Neural cell (in vitro differentiated cells): ENCODE measurements around the gene SDCCAG8. TPM values are rescaled to one million over a fixed set of nuclear protein-coding genes. Genes with fewer than 3 reads are reported as not detected.

ENCODE experiments used
- H2AFZ ChIP-seq: fragments of 200-600, 300-800 bp; sonication (generic), shearing (Covaris generic); 2 replicates; pipeline ENCODE4 v1.6.0; 2014; ENCODE audit warnings: low read depth, mild to moderate bottlenecking, antibody characterized with exemption, low read length, moderate library complexity
- H3F3A ChIP-seq: fragments of 200-600 bp; shearing (Covaris generic); 2 replicates; pipeline ENCODE4 v1.6.1; 2016; ENCODE audit warnings: mild to moderate bottlenecking, moderate library complexity, mixed read lengths, antibody characterized with exemption, low read length; ENCODE audit not compliant: insufficient read depth, poor library complexity, severe bottlenecking
- H3K27ac ChIP-seq: fragments of 200-600, 300-800 bp; sonication (generic), shearing (Covaris generic); 2 replicates; pipeline ENCODE4 v1.5.1; 2014; ENCODE audit warnings: mild to moderate bottlenecking, low read length, moderate library complexity
- H3K27me3 ChIP-seq: fragments of 300-800, 200-600 bp; sonication (generic), shearing (Covaris generic); 2 replicates; pipeline ENCODE4 v1.6.0; 2014; ENCODE audit warnings: mild to moderate bottlenecking, low read depth, low read length, moderate library complexity; ENCODE audit not compliant: insufficient read depth
- H3K36me3 ChIP-seq: fragments of 300-800, 200-600 bp; sonication (generic), shearing (Covaris generic); 2 replicates; pipeline ENCODE4 v1.5.1; 2014; ENCODE audit warnings: mild to moderate bottlenecking, antibody characterized with exemption, low read length, moderate library complexity; ENCODE audit not compliant: insufficient read depth
- H3K4me2 ChIP-seq: fragments of 300-800, 200-600 bp; sonication (generic), shearing (Covaris generic); 2 replicates; pipeline ENCODE4 v1.6.0; 2014; ENCODE audit warnings: mild to moderate bottlenecking, low read length
- H3K4me3 ChIP-seq: fragments of 300-800, 200-600 bp; sonication (generic), shearing (Covaris generic); 2 replicates; pipeline ENCODE4 v1.5.1; 2014; ENCODE audit warnings: mild to moderate bottlenecking, low read length, moderate library complexity
- H3K79me2 ChIP-seq: fragments of 200-600 bp; shearing (Covaris generic); replicated peaks from 2 replicates; pipeline ENCODE4 v1.6.0; 2014; ENCODE audit warnings: mild to moderate bottlenecking, low read length, moderate library complexity; ENCODE audit not compliant: insufficient read depth
- H3K9ac ChIP-seq: fragments of 300-800, 200-600 bp; sonication (generic), shearing (Covaris generic); 2 replicates; pipeline ENCODE4 v1.6.1; 2016; ENCODE audit warnings: mild to moderate bottlenecking, low read length, mixed read lengths
- H3K9me2 ChIP-seq: fragments of 200-600 bp; shearing (Covaris generic); 2 replicates; pipeline ENCODE4 v1.6.1; 2016; ENCODE audit warnings: mild to moderate bottlenecking, low read length, mixed read lengths; ENCODE audit not compliant: insufficient read depth
- H3K9me3 ChIP-seq: fragments of 200-600, 300-800 bp; sonication (generic), shearing (Covaris generic); 2 replicates; pipeline ENCODE4 v1.6.1; 2016; ENCODE audit warnings: mild to moderate bottlenecking, mixed run types, low read length, moderate library complexity, mixed read lengths
- H4K20me1 ChIP-seq: fragments of 200-600 bp; shearing (Covaris generic); 2 replicates; pipeline ENCODE4 v1.6.1; 2016; ENCODE audit warnings: mild to moderate bottlenecking, mixed run types; ENCODE audit not compliant: insufficient read depth
- EP300 ChIP-seq: fragments of 450-650 bp; conservative IDR thresholded peaks from 2 replicates; pipeline ENCODE4 v1.6.1; 2014; ENCODE audit warnings: antibody characterized with exemption, mild to moderate bottlenecking, moderate library complexity; ENCODE audit not compliant: poor library complexity, severe bottlenecking
- EZH2 ChIP-seq: fragments of 200-600, 300-800 bp; shearing (Covaris generic), sonication (generic); IDR thresholded peaks from 2 replicates; pipeline ENCODE4 v1.6.1; 2014; ENCODE audit warnings: antibody characterized with exemption, low read length, borderline replicate concordance, mild to moderate bottlenecking; ENCODE audit not compliant: insufficient read depth, poor library complexity, severe bottlenecking
- MXI1 ChIP-seq: fragments of 450-650 bp; conservative IDR thresholded peaks from 2 replicates; pipeline ENCODE4 v1.6.1; 2014; ENCODE audit warnings: antibody characterized with exemption, mild to moderate bottlenecking; ENCODE audit not compliant: poor library complexity, severe bottlenecking
- POLR2AphosphoS5 ChIP-seq: IDR thresholded peaks from 2 replicates; pipeline ENCODE4 v1.6.1; 2012
- RAD21 ChIP-seq: fragments of 450-650 bp; conservative IDR thresholded peaks from 2 replicates; pipeline ENCODE4 v1.6.1; 2014; ENCODE audit warnings: antibody characterized with exemption, mild to moderate bottlenecking, moderate library complexity
- SMC3 ChIP-seq: fragments of 450-650 bp; conservative IDR thresholded peaks from 2 replicates; pipeline ENCODE4 v1.6.1; 2014; ENCODE audit warnings: antibody characterized with exemption, mild to moderate bottlenecking, moderate library complexity; ENCODE audit not compliant: poor library complexity
- TAF1 ChIP-seq: IDR thresholded peaks from 2 replicates; pipeline ENCODE4 v1.6.1; 2012; ENCODE audit warnings: low read depth
- polyA plus RNA-seq: library from polyadenylated mRNA; depleted of rRNA; stranded (reverse); fragments of >200 nt; gene quantifications from 2 replicates; pipeline ENCODE4 v1.2.3, GENCODE V29; 2014
- TF ChIP-seq, protein P1 (sequence below): fragments of 450-650 bp; IDR thresholded peaks from 2 replicates; pipeline ENCODE4 v1.5.1; 2014; ENCODE audit warnings: antibody characterized with exemption, mild to moderate bottlenecking, moderate library complexity; ENCODE audit not compliant: poor library complexity, severe bottlenecking
- TF ChIP-seq, protein P2 (sequence below): IDR thresholded peaks from 2 replicates; pipeline ENCODE4 v1.6.1; 2012; ENCODE audit warnings: borderline replicate concordance

The SDCCAG8 gene
- polyA plus RNA-seq, 1 donor from 2014 or later: 32.2 TPM

DNA sequence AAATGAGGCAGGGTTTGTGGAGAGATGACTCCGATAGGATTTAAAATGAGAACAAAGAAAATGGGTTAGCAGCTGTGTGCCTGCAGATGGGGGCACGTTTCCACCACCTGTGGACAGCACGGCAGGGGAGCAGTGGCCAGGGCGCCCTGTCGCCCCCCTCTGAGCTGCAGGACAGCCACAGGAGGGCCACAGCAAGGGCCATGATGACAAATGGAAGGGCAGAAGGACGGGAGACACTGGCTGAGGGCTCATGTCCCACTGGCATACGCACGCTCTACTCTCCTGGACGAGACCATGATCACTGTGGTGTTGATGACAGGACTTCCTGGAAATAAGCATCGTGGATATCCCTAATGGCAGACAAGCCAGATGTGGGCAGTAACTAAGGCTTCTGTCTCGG, 241.0 kb downstream of the SDCCAG8 start:
- no peak overlapping the region for H3K9ac ChIP-seq
- H4K20me1 ChIP-seq: no peaks in the 10 kb centered on the region
- H3K4me2 ChIP-seq: no peak overlapping the region
- H3K4me3 ChIP-seq: no peak overlapping the region
- H3K9me2 ChIP-seq: no peaks in the 10 kb centered on the region
- no peaks in the 10 kb centered on the region for H3K27me3 ChIP-seq
- no peaks in the 10 kb centered on the region for H3F3A ChIP-seq
- no peak overlapping the region for H3K27ac ChIP-seq
- no peaks in the 10 kb centered on the region for H3K79me2 ChIP-seq
- H3K36me3 ChIP-seq: no peaks in the 10 kb centered on the region
- H2AFZ ChIP-seq: no peak overlapping the region
- TF ChIP-seq RAD21 (no peak), SMC3 (no peak), EZH2 (no peak), MXI1 (no peak), EP300 (no peak), TAF1 (no peak), POLR2AphosphoS5 (no peak)
- TF ChIP-seq, protein P1, sequence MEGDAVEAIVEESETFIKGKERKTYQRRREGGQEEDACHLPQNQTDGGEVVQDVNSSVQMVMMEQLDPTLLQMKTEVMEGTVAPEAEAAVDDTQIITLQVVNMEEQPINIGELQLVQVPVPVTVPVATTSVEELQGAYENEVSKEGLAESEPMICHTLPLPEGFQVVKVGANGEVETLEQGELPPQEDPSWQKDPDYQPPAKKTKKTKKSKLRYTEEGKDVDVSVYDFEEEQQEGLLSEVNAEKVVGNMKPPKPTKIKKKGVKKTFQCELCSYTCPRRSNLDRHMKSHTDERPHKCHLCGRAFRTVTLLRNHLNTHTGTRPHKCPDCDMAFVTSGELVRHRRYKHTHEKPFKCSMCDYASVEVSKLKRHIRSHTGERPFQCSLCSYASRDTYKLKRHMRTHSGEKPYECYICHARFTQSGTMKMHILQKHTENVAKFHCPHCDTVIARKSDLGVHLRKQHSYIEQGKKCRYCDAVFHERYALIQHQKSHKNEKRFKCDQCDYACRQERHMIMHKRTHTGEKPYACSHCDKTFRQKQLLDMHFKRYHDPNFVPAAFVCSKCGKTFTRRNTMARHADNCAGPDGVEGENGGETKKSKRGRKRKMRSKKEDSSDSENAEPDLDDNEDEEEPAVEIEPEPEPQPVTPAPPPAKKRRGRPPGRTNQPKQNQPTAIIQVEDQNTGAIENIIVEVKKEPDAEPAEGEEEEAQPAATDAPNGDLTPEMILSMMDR: no peak
- TF ChIP-seq, protein P2, sequence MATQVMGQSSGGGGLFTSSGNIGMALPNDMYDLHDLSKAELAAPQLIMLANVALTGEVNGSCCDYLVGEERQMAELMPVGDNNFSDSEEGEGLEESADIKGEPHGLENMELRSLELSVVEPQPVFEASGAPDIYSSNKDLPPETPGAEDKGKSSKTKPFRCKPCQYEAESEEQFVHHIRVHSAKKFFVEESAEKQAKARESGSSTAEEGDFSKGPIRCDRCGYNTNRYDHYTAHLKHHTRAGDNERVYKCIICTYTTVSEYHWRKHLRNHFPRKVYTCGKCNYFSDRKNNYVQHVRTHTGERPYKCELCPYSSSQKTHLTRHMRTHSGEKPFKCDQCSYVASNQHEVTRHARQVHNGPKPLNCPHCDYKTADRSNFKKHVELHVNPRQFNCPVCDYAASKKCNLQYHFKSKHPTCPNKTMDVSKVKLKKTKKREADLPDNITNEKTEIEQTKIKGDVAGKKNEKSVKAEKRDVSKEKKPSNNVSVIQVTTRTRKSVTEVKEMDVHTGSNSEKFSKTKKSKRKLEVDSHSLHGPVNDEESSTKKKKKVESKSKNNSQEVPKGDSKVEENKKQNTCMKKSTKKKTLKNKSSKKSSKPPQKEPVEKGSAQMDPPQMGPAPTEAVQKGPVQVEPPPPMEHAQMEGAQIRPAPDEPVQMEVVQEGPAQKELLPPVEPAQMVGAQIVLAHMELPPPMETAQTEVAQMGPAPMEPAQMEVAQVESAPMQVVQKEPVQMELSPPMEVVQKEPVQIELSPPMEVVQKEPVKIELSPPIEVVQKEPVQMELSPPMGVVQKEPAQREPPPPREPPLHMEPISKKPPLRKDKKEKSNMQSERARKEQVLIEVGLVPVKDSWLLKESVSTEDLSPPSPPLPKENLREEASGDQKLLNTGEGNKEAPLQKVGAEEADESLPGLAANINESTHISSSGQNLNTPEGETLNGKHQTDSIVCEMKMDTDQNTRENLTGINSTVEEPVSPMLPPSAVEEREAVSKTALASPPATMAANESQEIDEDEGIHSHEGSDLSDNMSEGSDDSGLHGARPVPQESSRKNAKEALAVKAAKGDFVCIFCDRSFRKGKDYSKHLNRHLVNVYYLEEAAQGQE: no peak
- no peaks in the 10 kb centered on the region for H3K9me3 ChIP-seq

DNA sequence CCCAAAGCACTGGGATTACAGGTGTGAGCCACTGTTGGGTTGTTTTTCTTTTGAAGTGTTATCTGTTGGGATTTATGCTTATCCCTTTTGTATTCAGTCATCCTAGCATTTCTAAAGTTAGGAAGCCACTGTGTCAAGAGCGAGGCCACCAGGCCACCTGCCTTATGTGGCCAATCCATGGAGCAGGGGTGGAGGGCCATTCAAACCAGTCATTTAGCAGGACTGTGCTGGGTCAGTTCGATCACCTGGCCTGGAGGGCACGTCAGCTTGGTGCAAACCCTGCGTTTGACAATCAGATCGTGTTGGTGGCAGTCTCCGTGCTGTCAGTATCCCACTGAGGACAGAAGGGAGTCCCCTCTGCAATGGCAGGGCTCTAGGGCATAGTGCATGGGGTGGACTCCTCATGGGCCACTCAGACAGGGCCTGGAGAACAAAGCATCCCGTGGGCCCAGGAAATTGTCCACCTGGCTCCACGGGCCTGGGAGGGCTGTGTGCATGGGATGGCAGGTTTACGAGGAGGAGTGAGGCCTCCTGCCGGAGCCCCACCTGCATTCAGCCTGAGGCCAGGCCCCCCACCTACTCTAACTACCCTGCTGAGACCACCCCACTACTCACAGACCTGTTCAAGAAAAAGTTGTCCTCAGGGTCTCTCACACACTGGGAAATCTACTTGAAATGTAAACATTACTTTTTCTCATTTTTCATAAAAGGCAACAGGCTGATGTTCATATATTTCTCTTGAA, 242.3 kb downstream of the SDCCAG8 start:
- Histone ChIP-seq H3K4me3 (no peak overlapping the region), H3K79me2 (no peaks in the 10 kb centered on the region), H2AFZ (no peak overlapping the region), H3K4me2 (no peak overlapping the region), H3K36me3 (no peaks in the 10 kb centered on the region), H3K9ac (no peak overlapping the region), H4K20me1 (no peaks in the 10 kb centered on the region), H3K9me3 (no peaks in the 10 kb centered on the region), H3K27ac (no peak overlapping the region), H3F3A (no peaks in the 10 kb centered on the region), H3K9me2 (no peaks in the 10 kb centered on the region), H3K27me3 (no peaks in the 10 kb centered on the region)
- TF ChIP-seq, protein P2: no peak
- TF ChIP-seq SMC3 (no peak), TAF1 (no peak), POLR2AphosphoS5 (no peak)
- TF ChIP-seq, protein P1: no peak
